GM23338 (cell line): ENCODE data around the gene BMAL1. TPM values are rescaled to one million over a fixed set of nuclear protein-coding genes. Genes with fewer than 3 reads are reported as not detected.

Source experiments
- ATAC-seq: fragments of 200-7000 bp; cut with Tn5 transposase; 3 replicates; pipeline ENCODE4 v1.9.1; 2020
- DNase-seq: peaks from one replicate; pipeline ENCODE4 v3.0.0-alpha.2; 2015; ENCODE audit warnings: low spot score
- H2AFZ ChIP-seq: fragments of 200-600 bp; sonication (generic); 2 replicates; pipeline ENCODE4 v1.8.0; 2016; ENCODE audit warnings: antibody characterized with exemption, mild to moderate bottlenecking, moderate library complexity
- H3F3A ChIP-seq: fragments of 200-600 bp; sonication (generic); replicated peaks from 2 replicates; pipeline ENCODE4 v1.8.0; 2017; ENCODE audit warnings: antibody characterized with exemption, mixed run types, low read depth
- H3K27ac ChIP-seq: fragments of 200-600 bp; sonication (generic); 2 replicates; pipeline ENCODE4 v1.6.1; 2016; ENCODE audit warnings: low read depth
- H3K27me3 ChIP-seq: fragments of 200-600 bp; sonication (generic); 2 replicates; pipeline ENCODE4 v1.8.0; 2016; ENCODE audit warnings: mild to moderate bottlenecking, mixed run types, moderate library complexity; ENCODE audit not compliant: insufficient read depth
- H3K36me3 ChIP-seq: fragments of 200-600 bp; sonication (generic); 2 replicates; pipeline ENCODE4 v1.8.0; 2016; ENCODE audit warnings: mild to moderate bottlenecking; ENCODE audit not compliant: insufficient read depth
- H3K4me1 ChIP-seq: fragments of 200-600 bp; sonication (generic); 2 replicates; pipeline ENCODE4 v1.8.0; 2016; ENCODE audit warnings: mild to moderate bottlenecking, moderate library complexity; ENCODE audit not compliant: insufficient read depth
- H3K4me2 ChIP-seq: fragments of 200-600 bp; sonication (generic); 2 replicates; pipeline ENCODE4 v1.7.1; 2017; ENCODE audit warnings: mixed run types
- H3K4me3 ChIP-seq: fragments of 200-600 bp; sonication (generic); 2 replicates; pipeline ENCODE4 v1.6.1; 2016; ENCODE audit warnings: mixed run types
- H3K79me2 ChIP-seq: fragments of 200-600 bp; sonication (generic); replicated peaks from 2 replicates; pipeline ENCODE4 v1.8.0; 2017; ENCODE audit warnings: mild to moderate bottlenecking; ENCODE audit not compliant: insufficient read depth
- H3K9me2 ChIP-seq: fragments of 200-600 bp; sonication (generic); 2 replicates; pipeline ENCODE4 v1.8.0; 2017; ENCODE audit not compliant: insufficient read depth
- H4K20me1 ChIP-seq: fragments of 200-600 bp; sonication (generic); replicated peaks from 2 replicates; pipeline ENCODE4 v1.8.0; 2017; ENCODE audit warnings: mild to moderate bottlenecking; ENCODE audit not compliant: insufficient read depth
- H3K27ac Mint-ChIP-seq: 2 replicates; pipeline ENCODE4 v1.8.0; 2020; ENCODE audit warnings: inconsistent platforms, mild to moderate bottlenecking, moderate library complexity, mixed read lengths
- H3K27me3 Mint-ChIP-seq: 3 replicates; pipeline ENCODE4 v1.8.0; 2022; ENCODE audit warnings: low read depth, mild to moderate bottlenecking, moderate library complexity, mixed read lengths, inconsistent platforms; ENCODE audit not compliant: insufficient read depth, poor library complexity
- H3K36me3 Mint-ChIP-seq: 3 replicates; pipeline ENCODE4 v1.8.0; 2021; ENCODE audit warnings: low read depth, mild to moderate bottlenecking, inconsistent platforms, moderate library complexity, mixed read lengths
- H3K4me1 Mint-ChIP-seq: 3 replicates; pipeline ENCODE4 v1.8.0; 2020; ENCODE audit warnings: mild to moderate bottlenecking, inconsistent platforms, mixed read lengths
- H3K4me3 Mint-ChIP-seq: 3 replicates; pipeline ENCODE4 v1.8.0; 2021; ENCODE audit warnings: moderate library complexity, mild to moderate bottlenecking, inconsistent platforms, mixed read lengths
- H3K9me3 Mint-ChIP-seq: 3 replicates; pipeline ENCODE4 v1.8.0; 2020; ENCODE audit warnings: moderate library complexity, mild to moderate bottlenecking, inconsistent platforms, mixed read lengths
- CREB1 ChIP-seq: fragments of 250-450 bp; sonication (Bioruptor Pico); IDR thresholded peaks from 2 replicates; pipeline ENCODE4 v1.5.0; 2020; ENCODE audit warnings: low read depth, mild to moderate bottlenecking, moderate library complexity
- CTCF ChIP-seq, 2 experiments: fragments of 200-600 bp in 1 of 2; sonication (generic) in 1 of 2; conservative IDR thresholded peaks; 2 replicates each; pipeline versions ENCODE4 v1.5.1 to v1.6.1; 2016 to 2017; ENCODE audit warnings: antibody characterized with exemption in 2 of 2, low read depth in 2 of 2, mild to moderate bottlenecking in 2 of 2, moderate library complexity in 1 of 2
- EZH2 ChIP-seq: fragments of 200-600 bp; sonication (generic); IDR thresholded peaks from one replicate; pipeline ENCODE4 v1.8.0; 2017; ENCODE audit warnings: antibody characterized with exemption, mild to moderate bottlenecking, low read depth; ENCODE audit not compliant: unreplicated experiment
- EZH2phosphoT487 ChIP-seq: fragments of 200-600 bp; sonication (generic); IDR thresholded peaks from one replicate; pipeline ENCODE4 v1.8.1; 2018; ENCODE audit warnings: antibody characterized with exemption; ENCODE audit not compliant: unreplicated experiment
- JUNB ChIP-seq: IDR thresholded peaks from one replicate; pipeline ENCODE4 v1.6.1; 2016; ENCODE audit warnings: antibody characterized with exemption; ENCODE audit not compliant: unreplicated experiment
- NANOG ChIP-seq: IDR thresholded peaks from 2 replicates; pipeline ENCODE4 v1.6.1; 2016; ENCODE audit warnings: antibody characterized with exemption, borderline replicate concordance
- POLR2AphosphoS5 ChIP-seq: IDR thresholded peaks from 2 replicates; pipeline ENCODE4 v1.6.1; 2016; ENCODE audit warnings: antibody characterized with exemption, low read depth
- REST ChIP-seq: IDR thresholded peaks from one replicate; pipeline ENCODE4 v1.6.1; 2018; ENCODE audit warnings: antibody characterized with exemption; ENCODE audit not compliant: unreplicated experiment
- ZNF331 ChIP-seq: fragments of 250-450 bp; sonication (Bioruptor Pico); IDR thresholded peaks from 2 replicates; pipeline ENCODE4 v1.5.0; 2020; ENCODE audit warnings: low read depth, mild to moderate bottlenecking, moderate library complexity
- ZNF462 ChIP-seq: fragments of 250-450 bp; sonication (Bioruptor Pico); IDR thresholded peaks from 2 replicates; pipeline ENCODE4 v1.5.0; 2020; ENCODE audit warnings: mild to moderate bottlenecking, moderate library complexity
- polyA plus RNA-seq: library from polyadenylated mRNA; unstranded; fragments of >200 nt; fragmentation: Nextera tagmentation; extraction: Ambion mirVana; gene quantifications from 2 replicates; pipeline ENCODE4 v1.2.1, GENCODE V29; 2016
- total RNA-seq: library from RNA; depleted of rRNA; stranded (reverse); fragments of >200 nt; shearing (Covaris generic); gene quantifications from 2 replicates; pipeline ENCODE4 v1.2.3, GENCODE V29; 2014

Gene BMAL1
- total and polyA plus RNA-seq, 2 experiments from 2014 or later, result 5.1 to 7.2 TPM

- TF ChIP-seq ZNF462, result no peak
Measured at GRCh38 chr11:13303668-13304649, 26.4 kb downstream of the BMAL1 start (continued).

GRCh38 chr11:13304655-13305335, 27.2 kb downstream of the BMAL1 start:
- 0 out of 3 replicates have a peak, but pooled peaks cover 5% of the 10 kb centered on the region for H3K4me1 Mint-ChIP-seq
- Histone ChIP-seq H3K9me2 (0 out of 2 replicates have a peak, but pooled peaks cover 2% of the 10 kb centered on the region), H3K36me3 (no peaks in the 10 kb centered on the region), H3K4me1 (no peaks in the 10 kb centered on the region), H3F3A (no peaks in the 10 kb centered on the region), H3K27me3 (no peaks in the 10 kb centered on the region), H3K27ac (no peak overlapping the region), H3K79me2 (no peaks in the 10 kb centered on the region), H4K20me1 (no peaks in the 10 kb centered on the region), H3K4me2 (no peak overlapping the region), H2AFZ (no peak overlapping the region), H3K4me3 (no peak overlapping the region)
- H3K4me3 Mint-ChIP-seq, result no peak overlapping the region
- H3K36me3 Mint-ChIP-seq, result no peaks in the 10 kb centered on the region
- no peak for TF ChIP-seq NANOG
- no peak for TF ChIP-seq CREB1
- TF ChIP-seq EZH2, result no peak
- TF ChIP-seq ZNF331 (CRISPR knock-in tag), result no peak
- TF ChIP-seq EZH2phosphoT487, result no peak
- TF ChIP-seq POLR2AphosphoS5, result no peak
- TF ChIP-seq CTCF (conservative IDR thresholded peaks at IDR 0.05; ENCODE audit: low read depth in 2 of 2), result no peak
- TF ChIP-seq JUNB, result no peak
- TF ChIP-seq REST, result no peak
- DNase-seq (no peak), ATAC-seq (no peak)
- no peak overlapping the region for H3K27ac Mint-ChIP-seq
- H3K27me3 Mint-ChIP-seq, result peaks cover 4% of the 10 kb centered on the region
- H3K9me3 Mint-ChIP-seq, result no peaks in the 10 kb centered on the region
